ENCODE data around the gene FMN1.

DNA sequence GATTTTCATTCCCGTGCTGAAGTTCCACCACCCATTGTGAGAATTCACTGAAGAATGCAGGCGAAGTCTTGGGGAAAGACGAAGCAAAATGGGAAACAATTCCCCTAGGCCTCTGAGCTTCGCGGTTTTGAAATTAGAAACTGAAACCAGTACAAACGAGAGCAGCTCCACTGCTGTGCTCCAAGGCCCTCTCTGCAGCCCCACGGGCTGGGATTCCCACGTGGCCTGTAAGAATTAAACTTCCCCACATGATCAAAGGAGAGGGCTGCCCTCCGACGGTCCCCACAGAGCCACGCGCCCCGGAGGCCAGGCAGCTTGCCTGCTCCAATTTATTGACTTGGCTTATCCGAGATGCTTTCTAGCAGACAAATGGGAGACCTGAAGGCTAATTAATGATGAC, 332.8 kb downstream of the FMN1 start:
- no peak for TF ChIP-seq KDM1A (IDR thresholded peaks at IDR 0.05; ENCODE audit: low read depth)
- TF ChIP-seq POLR2A (IDR thresholded peaks at IDR 0.05; ENCODE audit: low read length), result no peak
- TF ChIP-seq, protein P1, sequence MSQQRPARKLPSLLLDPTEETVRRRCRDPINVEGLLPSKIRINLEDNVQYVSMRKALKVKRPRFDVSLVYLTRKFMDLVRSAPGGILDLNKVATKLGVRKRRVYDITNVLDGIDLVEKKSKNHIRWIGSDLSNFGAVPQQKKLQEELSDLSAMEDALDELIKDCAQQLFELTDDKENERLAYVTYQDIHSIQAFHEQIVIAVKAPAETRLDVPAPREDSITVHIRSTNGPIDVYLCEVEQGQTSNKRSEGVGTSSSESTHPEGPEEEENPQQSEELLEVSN (IDR thresholded peaks at IDR 0.05; ENCODE audit: borderline replicate concordance, low read depth), result no peak
- no peak for TF ChIP-seq BHLHE40 (IDR thresholded peaks at IDR 0.05; ENCODE audit: low read depth, low read length)
- TF ChIP-seq ESRRA (IDR thresholded peaks at IDR 0.05; ENCODE audit: borderline replicate concordance, low read length), result no peak
- TF ChIP-seq, protein P2, sequence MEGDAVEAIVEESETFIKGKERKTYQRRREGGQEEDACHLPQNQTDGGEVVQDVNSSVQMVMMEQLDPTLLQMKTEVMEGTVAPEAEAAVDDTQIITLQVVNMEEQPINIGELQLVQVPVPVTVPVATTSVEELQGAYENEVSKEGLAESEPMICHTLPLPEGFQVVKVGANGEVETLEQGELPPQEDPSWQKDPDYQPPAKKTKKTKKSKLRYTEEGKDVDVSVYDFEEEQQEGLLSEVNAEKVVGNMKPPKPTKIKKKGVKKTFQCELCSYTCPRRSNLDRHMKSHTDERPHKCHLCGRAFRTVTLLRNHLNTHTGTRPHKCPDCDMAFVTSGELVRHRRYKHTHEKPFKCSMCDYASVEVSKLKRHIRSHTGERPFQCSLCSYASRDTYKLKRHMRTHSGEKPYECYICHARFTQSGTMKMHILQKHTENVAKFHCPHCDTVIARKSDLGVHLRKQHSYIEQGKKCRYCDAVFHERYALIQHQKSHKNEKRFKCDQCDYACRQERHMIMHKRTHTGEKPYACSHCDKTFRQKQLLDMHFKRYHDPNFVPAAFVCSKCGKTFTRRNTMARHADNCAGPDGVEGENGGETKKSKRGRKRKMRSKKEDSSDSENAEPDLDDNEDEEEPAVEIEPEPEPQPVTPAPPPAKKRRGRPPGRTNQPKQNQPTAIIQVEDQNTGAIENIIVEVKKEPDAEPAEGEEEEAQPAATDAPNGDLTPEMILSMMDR (IDR thresholded peaks at IDR 0.05), result no peak
- no peak for TF ChIP-seq SMC3 (IDR thresholded peaks at IDR 0.05)
- TF ChIP-seq GATA3 (IDR thresholded peaks at IDR 0.05; ENCODE audit: borderline replicate concordance), result no peak
- no peak for TF ChIP-seq RCOR1 (IDR thresholded peaks at IDR 0.05; ENCODE audit: low read depth, low read length)
- TF ChIP-seq, protein P3, sequence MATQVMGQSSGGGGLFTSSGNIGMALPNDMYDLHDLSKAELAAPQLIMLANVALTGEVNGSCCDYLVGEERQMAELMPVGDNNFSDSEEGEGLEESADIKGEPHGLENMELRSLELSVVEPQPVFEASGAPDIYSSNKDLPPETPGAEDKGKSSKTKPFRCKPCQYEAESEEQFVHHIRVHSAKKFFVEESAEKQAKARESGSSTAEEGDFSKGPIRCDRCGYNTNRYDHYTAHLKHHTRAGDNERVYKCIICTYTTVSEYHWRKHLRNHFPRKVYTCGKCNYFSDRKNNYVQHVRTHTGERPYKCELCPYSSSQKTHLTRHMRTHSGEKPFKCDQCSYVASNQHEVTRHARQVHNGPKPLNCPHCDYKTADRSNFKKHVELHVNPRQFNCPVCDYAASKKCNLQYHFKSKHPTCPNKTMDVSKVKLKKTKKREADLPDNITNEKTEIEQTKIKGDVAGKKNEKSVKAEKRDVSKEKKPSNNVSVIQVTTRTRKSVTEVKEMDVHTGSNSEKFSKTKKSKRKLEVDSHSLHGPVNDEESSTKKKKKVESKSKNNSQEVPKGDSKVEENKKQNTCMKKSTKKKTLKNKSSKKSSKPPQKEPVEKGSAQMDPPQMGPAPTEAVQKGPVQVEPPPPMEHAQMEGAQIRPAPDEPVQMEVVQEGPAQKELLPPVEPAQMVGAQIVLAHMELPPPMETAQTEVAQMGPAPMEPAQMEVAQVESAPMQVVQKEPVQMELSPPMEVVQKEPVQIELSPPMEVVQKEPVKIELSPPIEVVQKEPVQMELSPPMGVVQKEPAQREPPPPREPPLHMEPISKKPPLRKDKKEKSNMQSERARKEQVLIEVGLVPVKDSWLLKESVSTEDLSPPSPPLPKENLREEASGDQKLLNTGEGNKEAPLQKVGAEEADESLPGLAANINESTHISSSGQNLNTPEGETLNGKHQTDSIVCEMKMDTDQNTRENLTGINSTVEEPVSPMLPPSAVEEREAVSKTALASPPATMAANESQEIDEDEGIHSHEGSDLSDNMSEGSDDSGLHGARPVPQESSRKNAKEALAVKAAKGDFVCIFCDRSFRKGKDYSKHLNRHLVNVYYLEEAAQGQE (IDR thresholded peaks at IDR 0.05), result no peak
- TF ChIP-seq MAZ (IDR thresholded peaks at IDR 0.05; ENCODE audit: borderline replicate concordance, low read depth, low read length), result no peak
- no peak for TF ChIP-seq EP300 (IDR thresholded peaks at IDR 0.05)
- TF ChIP-seq, protein P4, sequence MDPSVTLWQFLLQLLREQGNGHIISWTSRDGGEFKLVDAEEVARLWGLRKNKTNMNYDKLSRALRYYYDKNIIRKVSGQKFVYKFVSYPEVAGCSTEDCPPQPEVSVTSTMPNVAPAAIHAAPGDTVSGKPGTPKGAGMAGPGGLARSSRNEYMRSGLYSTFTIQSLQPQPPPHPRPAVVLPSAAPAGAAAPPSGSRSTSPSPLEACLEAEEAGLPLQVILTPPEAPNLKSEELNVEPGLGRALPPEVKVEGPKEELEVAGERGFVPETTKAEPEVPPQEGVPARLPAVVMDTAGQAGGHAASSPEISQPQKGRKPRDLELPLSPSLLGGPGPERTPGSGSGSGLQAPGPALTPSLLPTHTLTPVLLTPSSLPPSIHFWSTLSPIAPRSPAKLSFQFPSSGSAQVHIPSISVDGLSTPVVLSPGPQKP (IDR thresholded peaks at IDR 0.05; ENCODE audit: low read depth, low read length), result no peak
- no peak for TF ChIP-seq JUN (IDR thresholded peaks at IDR 0.05)

Data from A549 (cell line).